Measurements from ENCODE around the gene SLC44A1.

Gene SLC44A1

GRCh38 chr9:105393576-105394344 is 149.3 kb downstream of the SLC44A1 start:
- no peak for DNase-seq (ENCODE audit: low read depth)

DNA sequence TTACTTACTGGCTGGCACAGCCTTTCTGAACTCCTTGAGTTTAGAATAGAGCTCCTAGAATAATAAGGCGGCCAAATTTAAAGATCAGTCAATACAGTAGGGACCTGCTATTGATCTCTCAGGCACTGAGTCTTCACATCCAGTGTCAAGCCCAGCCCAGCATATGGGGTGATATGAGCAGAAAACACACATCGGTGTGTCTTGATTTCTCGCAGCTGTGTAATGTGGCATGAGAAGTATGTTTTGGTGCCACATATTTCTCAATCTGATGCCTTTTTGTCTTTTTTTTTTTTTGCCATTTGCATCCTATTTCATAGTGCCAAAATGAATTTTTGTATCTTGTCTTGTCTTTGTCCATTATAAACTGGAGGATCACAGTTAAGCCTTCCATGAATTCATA is 152.0 kb downstream of the SLC44A1 start:
- no peak for DNase-seq (ENCODE audit: low read depth)

DNA sequence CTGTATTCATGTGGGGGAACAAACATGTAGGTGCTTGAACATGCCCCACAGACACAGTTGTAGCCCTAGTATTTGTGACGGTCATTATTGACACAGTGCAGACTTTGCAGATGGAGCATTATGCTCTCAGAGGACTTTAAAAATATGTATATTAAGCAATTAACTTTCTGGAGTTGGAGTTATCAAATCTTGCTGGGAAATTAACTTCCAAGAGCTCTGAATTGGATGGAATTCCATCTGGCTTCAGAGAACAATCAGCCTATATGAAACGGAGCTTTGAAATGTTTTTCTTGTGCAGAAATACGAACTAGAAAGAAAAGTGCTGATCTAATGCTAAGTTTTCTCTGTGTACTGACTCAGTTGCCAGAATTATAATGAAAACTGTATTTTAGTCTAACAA is 152.4 kb downstream of the SLC44A1 start:
- DNase-seq (ENCODE audit: low read depth), result no peak

DNA sequence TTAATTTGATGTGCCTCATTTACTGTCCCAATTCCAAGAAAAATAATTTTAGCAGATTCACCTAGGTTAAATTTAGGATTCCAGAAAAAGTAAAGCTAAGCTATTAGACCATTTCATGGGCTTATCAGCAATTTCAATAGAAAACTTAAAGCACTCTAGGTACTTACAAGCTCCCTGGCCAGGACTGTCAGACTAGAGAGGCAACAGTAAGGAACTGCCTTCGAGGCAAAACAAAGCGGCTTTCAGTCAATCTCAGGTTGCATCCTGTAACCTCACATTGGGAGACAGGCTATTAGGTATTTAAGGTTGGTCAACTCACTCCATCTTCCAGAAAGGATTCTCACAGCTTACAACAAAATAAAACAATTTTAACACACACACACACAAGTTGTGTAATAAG is 154.7 kb downstream of the SLC44A1 start:
- no peak for DNase-seq (ENCODE audit: low read depth)

DNA sequence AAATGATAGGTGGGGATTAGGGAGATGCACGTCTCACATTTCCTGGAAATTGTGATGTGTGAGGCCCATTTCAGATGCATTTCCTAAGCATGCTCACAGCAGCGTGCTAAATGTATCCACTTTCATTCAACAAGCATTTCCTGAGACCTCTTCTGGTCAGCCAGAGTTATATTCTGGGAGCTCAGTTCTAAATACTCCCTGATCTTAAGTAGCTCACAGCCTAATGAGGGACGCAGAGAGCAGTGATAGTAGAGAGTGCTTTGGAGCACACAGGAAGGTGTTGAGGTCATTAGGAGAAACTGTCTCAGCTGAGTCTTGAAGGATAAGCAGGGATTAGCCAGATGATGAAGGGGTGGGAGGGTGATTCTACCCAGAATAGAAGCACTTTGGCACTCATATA is 157.2 kb downstream of the SLC44A1 start:
- DNase-seq (ENCODE audit: low read depth), result peak; percentile 39

- DNase-seq (ENCODE audit: low read depth), result no peak
These were observed 159.2 kb downstream of the SLC44A1 start for GRCh38 chr9:105403552-105404248.

- peak; percentile 20 for DNase-seq (ENCODE audit: low read depth)
These were observed 161.2 kb downstream of the SLC44A1 start for GRCh38 chr9:105405514-105406131.

DNA sequence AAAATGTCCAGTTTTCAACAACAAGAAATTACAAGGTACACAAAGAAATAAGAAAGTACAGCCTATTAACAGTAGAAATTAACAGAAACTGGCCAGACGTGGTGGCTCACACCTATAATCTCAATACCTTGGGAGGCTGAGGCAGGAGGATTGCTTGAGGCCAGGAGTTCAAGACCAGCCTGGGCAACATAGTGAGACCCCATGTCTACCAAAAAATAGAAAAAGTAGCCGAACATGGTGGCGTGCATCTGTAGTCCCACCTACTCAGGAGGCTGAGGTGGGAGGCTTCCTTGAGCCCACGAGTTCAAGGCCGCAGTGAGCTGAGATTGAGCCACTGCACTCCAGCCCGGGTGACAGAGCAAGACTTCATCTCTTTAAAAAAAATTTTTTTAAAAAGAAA is 161.9 kb downstream of the SLC44A1 start:
- DNase-seq (ENCODE audit: low read depth), result no peak

GRCh38 chr9:105413525-105413924 is 169.1 kb downstream of the SLC44A1 start:
- peak; percentile 67 for DNase-seq (ENCODE audit: low read depth)

GRCh38 chr9:105414947-105415661 is 170.7 kb downstream of the SLC44A1 start:
- peak; percentile 71 for DNase-seq (ENCODE audit: low read depth)

DNA sequence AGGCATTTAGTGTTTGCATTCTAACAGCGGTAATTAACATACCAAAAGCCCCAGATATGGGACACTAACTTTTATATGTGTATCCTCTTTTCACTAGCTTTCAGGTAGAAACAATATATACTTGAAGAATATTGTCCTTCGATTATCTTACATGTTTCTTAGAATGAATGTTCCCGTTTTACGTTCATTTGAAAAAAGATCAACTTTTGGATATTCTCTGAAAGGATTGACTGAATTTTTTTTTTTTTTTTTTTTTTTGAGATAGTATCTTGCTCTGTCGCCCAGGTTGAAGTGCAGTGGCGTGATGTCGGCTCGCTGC is 171.2 kb downstream of the SLC44A1 start:
- no peak for DNase-seq (ENCODE audit: low read depth)

GRCh38 chr9:105416840-105417239 is 172.4 kb downstream of the SLC44A1 start:
- DNase-seq (ENCODE audit: low read depth), result no peak

DNA sequence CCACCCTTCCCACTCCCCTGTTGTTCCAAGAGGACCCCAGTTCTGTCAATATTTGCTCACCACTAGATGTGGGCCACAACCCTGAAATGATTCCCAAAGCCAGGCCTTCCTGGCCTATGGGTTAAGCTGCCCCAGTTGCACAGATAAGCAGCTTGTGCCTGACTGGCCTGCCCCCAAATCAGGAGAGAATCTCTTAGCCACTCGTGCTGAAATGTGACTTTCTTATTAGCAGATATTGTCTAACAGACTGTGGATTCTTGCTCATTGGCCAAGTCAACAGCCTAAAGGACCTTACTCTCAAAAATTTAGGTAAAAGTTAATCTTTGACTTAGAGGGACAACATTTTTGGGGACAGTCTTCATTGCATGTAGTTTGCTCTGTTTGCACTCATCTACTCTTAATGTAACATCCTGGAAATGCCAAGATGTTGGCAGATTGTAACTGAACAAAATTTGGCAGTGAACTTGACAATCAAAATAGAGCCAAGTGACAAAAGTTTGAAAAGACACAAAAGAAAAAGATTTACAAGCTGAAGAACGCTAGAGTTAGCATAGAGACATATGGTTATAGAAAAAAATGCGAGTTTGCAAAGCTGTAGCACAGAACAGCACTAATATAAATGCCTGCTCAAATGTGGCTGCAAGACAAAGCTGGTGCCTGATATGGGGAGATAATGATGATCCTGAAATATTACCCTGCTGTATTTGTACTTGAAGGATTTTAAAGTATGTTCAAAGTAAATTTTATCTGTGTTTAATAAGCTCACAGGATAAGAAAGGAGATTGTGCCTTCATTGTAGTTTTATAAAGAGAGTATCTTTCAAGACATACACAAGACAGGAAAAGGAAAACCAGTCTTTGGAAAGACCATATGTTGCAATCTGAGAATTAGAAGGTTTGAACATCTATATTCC is 174.4 kb downstream of the SLC44A1 start:
- no peak for DNase-seq (ENCODE audit: low read depth)

DNA sequence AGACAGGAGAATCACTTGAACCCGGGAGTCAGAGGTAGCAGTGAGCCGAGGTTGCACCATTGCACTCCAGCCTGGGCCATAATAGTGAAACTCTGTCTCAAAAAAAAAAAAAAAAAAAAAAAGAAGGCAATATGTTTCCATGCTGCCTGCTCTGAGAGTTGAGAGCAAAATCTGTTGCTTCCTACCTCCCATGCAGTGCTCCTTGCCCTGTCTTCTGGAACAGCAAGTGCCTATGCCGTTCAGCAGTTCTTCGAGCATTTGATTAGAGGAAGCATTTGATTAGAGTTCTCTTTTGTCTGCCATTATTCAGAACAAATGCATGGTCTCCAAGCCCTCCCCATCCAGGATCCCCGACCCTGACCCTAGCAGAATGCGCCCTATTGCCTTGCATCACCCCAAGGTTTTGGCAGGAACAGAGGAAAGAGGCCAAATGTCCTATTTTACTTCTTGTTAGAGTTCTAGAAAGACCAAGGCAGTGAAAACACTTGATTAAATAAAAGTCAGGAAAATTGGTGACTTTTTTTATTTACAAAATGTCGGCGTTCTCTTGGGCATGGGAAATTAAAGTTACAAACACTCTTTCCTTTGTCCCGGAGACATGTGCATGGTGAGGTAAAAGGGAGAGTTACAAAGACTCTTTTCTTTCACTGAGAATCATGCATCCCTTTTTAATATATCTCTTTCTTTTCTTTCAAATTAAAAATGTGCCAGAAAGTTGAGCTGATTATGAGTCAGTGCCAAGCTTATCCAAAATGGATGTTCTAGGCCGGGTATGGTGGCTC is 175.6 kb downstream of the SLC44A1 start:
- no peak for DNase-seq (ENCODE audit: low read depth)

DNA sequence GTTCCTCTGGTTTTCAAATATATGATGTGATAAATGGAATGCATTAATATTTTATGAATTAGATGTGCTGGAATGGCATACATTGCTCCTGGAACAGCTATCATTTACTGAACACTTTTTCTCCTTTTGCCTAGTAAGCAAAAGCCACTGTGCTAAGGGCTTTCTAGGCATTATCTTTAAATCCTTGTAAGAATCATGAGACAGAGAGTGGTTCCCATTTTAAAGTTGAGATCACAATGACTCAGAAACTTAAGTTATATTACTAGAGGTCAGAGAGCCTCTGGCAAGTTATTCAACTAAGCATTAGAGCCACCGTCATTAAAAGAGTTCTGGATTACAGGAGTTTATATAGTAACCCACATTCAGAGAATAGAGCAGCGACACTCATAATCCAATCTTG is 176.7 kb downstream of the SLC44A1 start:
- peak; percentile 18 for DNase-seq (ENCODE audit: low read depth)

- DNase-seq (ENCODE audit: low read depth), result no peak
These were observed 177.4 kb downstream of the SLC44A1 start for GRCh38 chr9:105421864-105422263.

GRCh38 chr9:105425816-105426433 is 181.5 kb downstream of the SLC44A1 start:
- peak; percentile 67 for DNase-seq (ENCODE audit: low read depth)

DNA sequence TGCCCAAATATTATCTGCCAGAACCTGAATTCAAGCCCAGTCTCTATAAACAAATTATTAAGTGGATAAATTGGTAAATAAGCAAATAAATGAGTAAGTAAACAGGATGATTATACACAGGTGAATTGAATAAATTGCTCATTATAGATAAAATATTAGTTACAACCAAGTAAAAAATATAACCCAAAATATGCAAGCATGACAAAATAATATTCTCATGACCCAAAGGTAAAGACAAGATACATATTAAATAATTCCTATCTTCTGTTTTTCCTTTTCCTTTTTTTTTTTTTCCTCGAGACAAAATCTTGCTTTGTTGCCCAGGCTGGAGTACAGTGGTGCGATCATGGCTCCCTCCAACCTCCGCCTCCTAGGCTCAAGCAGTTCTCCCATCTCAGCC is 182.2 kb downstream of the SLC44A1 start:
- DNase-seq (ENCODE audit: low read depth), result no peak

GRCh38 chr9:105431424-105432246 is 187.2 kb downstream of the SLC44A1 start:
- DNase-seq (ENCODE audit: low read depth), result no peak
